Measurements from ENCODE around the gene SAMD10. TPM values are rescaled to one million over a fixed set of nuclear protein-coding genes. Genes with fewer than 3 reads are reported as not detected.

The SAMD10 gene
- total RNA-seq, 1 donor from 2014 or later: 5.7 TPM

- no peak for FAIRE-seq
- no peak for DNase-seq (ENCODE audit: low spot score in 2 of 2)
Observed at GRCh38 chr20:63958964-63959698, 20.3 kb downstream of the SAMD10 start.

- no peak for FAIRE-seq
Observed at GRCh38 chr20:63958471-63958870, 21.0 kb downstream of the SAMD10 start.

GRCh38 chr20:63957690-63958441 lies 21.6 kb downstream of the SAMD10 start:
- DNase-seq (ENCODE audit: low spot score in 2 of 2) (no peak), FAIRE-seq (no peak)

More at GRCh38 chr20:63958471-63958870, 21.0 kb downstream of the SAMD10 start:
- no peak for DNase-seq (ENCODE audit: low spot score in 2 of 2)

GRCh38 chr20:63957004-63957689 lies 22.3 kb downstream of the SAMD10 start:
- DNase-seq (ENCODE audit: low spot score in 2 of 2): peak; percentile 72 to 73
- no peak for FAIRE-seq

- DNase-seq (ENCODE audit: low spot score in 2 of 2) (no peak), FAIRE-seq (no peak)
Observed at GRCh38 chr20:63956664-63957003, 22.8 kb downstream of the SAMD10 start.

GRCh38 chr20:63955827-63956663 lies 23.4 kb downstream of the SAMD10 start, which contains the start of gene UCKL1:
UCKL1 (minus strand) TSS chr20:63956416; CDS start chr20:63956372, 44 bp downstream.
- FAIRE-seq (peak; percentile 70), DNase-seq (ENCODE audit: low spot score in 2 of 2) (peak; percentile 96 to 99)

- DNase-seq (ENCODE audit: low spot score in 2 of 2) (peak; percentile 76), FAIRE-seq (no peak)
Observed at GRCh38 chr20:63955281-63955826, 24.1 kb downstream of the SAMD10 start.

- DNase-seq (ENCODE audit: low spot score in 2 of 2) (no peak), FAIRE-seq (no peak)
Observed at GRCh38 chr20:63953764-63954429, 25.5 kb downstream of the SAMD10 start.

- no peak for FAIRE-seq
Observed at GRCh38 chr20:63952769-63953168, 26.7 kb downstream of the SAMD10 start.

GRCh38 chr20:63952210-63952535 lies 27.3 kb downstream of the SAMD10 start:
- DNase-seq (ENCODE audit: low spot score in 2 of 2) (no peak), FAIRE-seq (no peak)

More at GRCh38 chr20:63952769-63953168, 26.7 kb downstream of the SAMD10 start:
- DNase-seq (ENCODE audit: low spot score in 2 of 2): no peak

GRCh38 chr20:63951398-63952209 lies 27.8 kb downstream of the SAMD10 start:
- DNase-seq (ENCODE audit: low spot score in 2 of 2): no peak
- no peak for FAIRE-seq

- no peak for DNase-seq (ENCODE audit: low spot score in 2 of 2)
Observed at GRCh38 chr20:63950701-63951397, 28.6 kb downstream of the SAMD10 start.

GRCh38 chr20:63947638-63948456 lies 31.6 kb downstream of the SAMD10 start:
- FAIRE-seq (no peak), DNase-seq (ENCODE audit: low spot score in 2 of 2) (peak in 1 of 2 donors; percentile 63)

More at GRCh38 chr20:63950701-63951397, 28.6 kb downstream of the SAMD10 start:
- no peak for FAIRE-seq

GRCh38 chr20:63946986-63947637 lies 32.3 kb downstream of the SAMD10 start:
- DNase-seq (ENCODE audit: low spot score in 2 of 2) (no peak), FAIRE-seq (no peak)

- no peak for DNase-seq (ENCODE audit: low spot score in 2 of 2)
- FAIRE-seq: no peak
Observed at GRCh38 chr20:63945921-63946920, 33.2 kb downstream of the SAMD10 start.
